ENCODE data around the gene PROSER3. TPM values are rescaled to one million over a fixed set of nuclear protein-coding genes. Genes with fewer than 3 reads are reported as not detected.
"Not testable (repeated sequence)": the region's sequence is repeated elsewhere in the genome, so short reads cannot be mapped to it uniquely, and the experiment has no call there.

The PROSER3 gene
- total RNA-seq, 1 donor from 2014 or later, result 20.8 TPM

- Histone ChIP-seq H3K36me3 (peaks cover 60% of the 10 kb centered on the region), H3K27me3 (ENCODE audit: low read depth) (no peaks in the 10 kb centered on the region), H3K9me3 (no peaks in the 10 kb centered on the region), H3K27ac (no peak overlapping the region), H3K4me1 (no peaks in the 10 kb centered on the region), H3K4me3 (no peak overlapping the region)
- intact Hi-C loops (cut with DNase I), result no loop called here
- DNase-seq, result no peak
- no peak for ATAC-seq
- TF ChIP-seq CTCF (IDR thresholded peaks at IDR 0.05), result no peak
Observed at GRCh38 chr19:35764432-35765315, 6.7 kb downstream of the PROSER3 start.

GRCh38 chr19:35766571-35767104 is 8.7 kb downstream of the PROSER3 start:
- intact Hi-C loops (cut with DNase I), result no loop called here
- DNase-seq (no peak), ATAC-seq (peak; percentile 6 to 17)
- H3K4me1 ChIP-seq, result no peaks in the 10 kb centered on the region
- no peaks in the 10 kb centered on the region for H3K27me3 ChIP-seq (ENCODE audit: low read depth)
- TF ChIP-seq CTCF (IDR thresholded peaks at IDR 0.05), result no peak
- H3K4me3 ChIP-seq, result no peak overlapping the region
- no peak overlapping the region for H3K27ac ChIP-seq
- H3K36me3 ChIP-seq, result peaks cover 50% of the 10 kb centered on the region
- H3K9me3 ChIP-seq, result no peaks in the 10 kb centered on the region

- DNase-seq (no peak), ATAC-seq (peak; percentile 7 to 27)
- TF ChIP-seq CTCF (IDR thresholded peaks at IDR 0.05), result no peak
- peaks cover 41% of the 10 kb centered on the region for H3K36me3 ChIP-seq
- H3K27me3 ChIP-seq (ENCODE audit: low read depth), result no peaks in the 10 kb centered on the region
- no peaks in the 10 kb centered on the region for H3K4me1 ChIP-seq
- intact Hi-C loops (cut with DNase I), result no loop called here
- no peak overlapping the region for H3K4me3 ChIP-seq
- no peak overlapping the region for H3K27ac ChIP-seq
- H3K9me3 ChIP-seq, result no peaks in the 10 kb centered on the region
Observed at GRCh38 chr19:35767288-35768081, 9.5 kb downstream of the PROSER3 start.

GRCh38 chr19:35768082-35768421 is 10.1 kb downstream of the PROSER3 start:
- intact Hi-C loops (cut with DNase I), result no loop called here
- Histone ChIP-seq H3K27me3 (ENCODE audit: low read depth) (no peaks in the 10 kb centered on the region), H3K27ac (no peak overlapping the region), H3K4me1 (no peaks in the 10 kb centered on the region), H3K9me3 (no peaks in the 10 kb centered on the region), H3K4me3 (no peak overlapping the region), H3K36me3 (peaks cover 39% of the 10 kb centered on the region)
- no peak for DNase-seq
- no peak for TF ChIP-seq CTCF (IDR thresholded peaks at IDR 0.05)
- ATAC-seq, result peak; percentile 5 to 9

GRCh38 chr19:35772362-35772761 is 14.4 kb downstream of the PROSER3 start:
- ATAC-seq; H3K27me3 ChIP-seq (ENCODE audit: low read depth); DNase-seq; H3K4me3 ChIP-seq; H3K27ac ChIP-seq; H3K36me3 ChIP-seq; H3K9me3 ChIP-seq; intact Hi-C loops (cut with DNase I): not testable (repeated sequence)
- H3K4me1 ChIP-seq, result peaks cover 17% of the 10 kb centered on the region

All from lower lobe of right lung (tissue), 2 donors.